Upper lobe of right lung (tissue), 1 donor: Measurements from ENCODE around the gene USP9X. TPM values are rescaled to one million over a fixed set of nuclear protein-coding genes. Genes with fewer than 3 reads are reported as not detected.
"Not testable (repeated sequence)": the region's sequence is repeated elsewhere in the genome, so short reads cannot be mapped to it uniquely, and the experiment has no call there.

Source experiments
- ATAC-seq: fragments of 200-7000 bp; cut with Tn5 transposase; one replicate; pipeline ENCODE4 v1.9.1; 2020; ENCODE audit warnings: mild to moderate bottlenecking, moderate library complexity
- DNase-seq: peaks from one replicate; pipeline ENCODE4 v3.0.0-alpha.2; 2020
- H3K27ac ChIP-seq: fragments of 200-600 bp; one replicate; pipeline ENCODE4 v1.8.0; 2022
- H3K27me3 ChIP-seq: fragments of 200-600 bp; one replicate; pipeline ENCODE4 v1.8.0; 2022; ENCODE audit warnings: mild to moderate bottlenecking
- H3K36me3 ChIP-seq: fragments of 200-600 bp; one replicate; pipeline ENCODE4 v1.8.0; 2022
- H3K4me1 ChIP-seq: fragments of 200-600 bp; one replicate; pipeline ENCODE4 v1.8.0; 2022
- H3K4me3 ChIP-seq: fragments of 200-600 bp; one replicate; pipeline ENCODE4 v1.8.0; 2022; ENCODE audit warnings: mild to moderate bottlenecking
- H3K9me3 ChIP-seq: fragments of 200-600 bp; one replicate; pipeline ENCODE4 v1.8.0; 2022
- intact Hi-C: fragments of 100-400 bp; cut with DNase I; formaldehyde crosslinking; loops from one replicate; pipeline ENCODE4 v1.11.0; 2022
- total RNA-seq: library from RNA; stranded (reverse); fragmentation: NEBNext Ultra II Directional; extraction: Animal tissue kit (Norgen Biotek cat#: 25700); gene quantifications from one replicate; pipeline ENCODE4 v1.2.1, GENCODE V29; 2021
- TF ChIP-seq, protein P1 (sequence below): fragments of 200-600 bp; IDR thresholded peaks from one replicate; pipeline ENCODE4 v1.8.0; 2022; ENCODE audit warnings: antibody characterized with exemption
- donor health status: DM: no; HTN: yes; CAD: no; lungs with severe emphysema.

The USP9X gene
- total RNA-seq, 1 donor from 2014 or later, result 71.5 TPM

DNA sequence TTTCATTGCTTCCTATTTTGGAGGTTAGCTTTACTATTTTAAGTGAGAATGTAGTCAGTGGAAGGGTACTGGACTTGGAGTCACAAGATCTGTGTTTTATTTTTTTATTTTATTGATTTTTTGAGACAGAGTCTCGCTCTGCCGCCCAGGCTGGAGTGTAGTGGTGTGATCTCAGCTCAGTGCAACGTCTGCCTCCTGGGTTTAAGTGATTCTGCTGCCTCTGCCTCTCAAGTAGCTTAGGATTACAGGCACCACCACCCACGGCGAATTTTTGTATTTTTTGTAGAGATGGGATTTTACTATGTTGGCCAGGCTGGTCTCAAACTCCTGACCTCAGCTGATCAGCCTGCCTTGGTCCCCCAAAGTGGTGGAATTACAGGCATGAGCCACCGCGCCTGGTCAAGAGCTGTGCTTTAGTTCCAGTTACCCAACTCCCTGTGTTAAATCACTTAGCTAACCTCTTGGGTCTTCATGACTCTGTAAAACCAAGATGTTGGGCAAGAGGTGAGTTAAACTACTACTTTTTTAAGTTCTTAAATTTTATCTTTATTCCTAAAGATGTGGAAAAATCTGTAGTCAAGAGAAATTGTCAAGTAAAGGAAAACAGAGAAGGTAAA lies 11.2 kb downstream of the USP9X start:
- intact Hi-C loops, result no loop called here
- H3K9me3 ChIP-seq, result no peaks in the 10 kb centered on the region
- H3K36me3 ChIP-seq, result no peaks in the 10 kb centered on the region
- DNase-seq (no peak), ATAC-seq (no peak)
- no peaks in the 10 kb centered on the region for H3K27me3 ChIP-seq
- H3K27ac ChIP-seq, result no peak overlapping the region
- TF ChIP-seq, protein P1, sequence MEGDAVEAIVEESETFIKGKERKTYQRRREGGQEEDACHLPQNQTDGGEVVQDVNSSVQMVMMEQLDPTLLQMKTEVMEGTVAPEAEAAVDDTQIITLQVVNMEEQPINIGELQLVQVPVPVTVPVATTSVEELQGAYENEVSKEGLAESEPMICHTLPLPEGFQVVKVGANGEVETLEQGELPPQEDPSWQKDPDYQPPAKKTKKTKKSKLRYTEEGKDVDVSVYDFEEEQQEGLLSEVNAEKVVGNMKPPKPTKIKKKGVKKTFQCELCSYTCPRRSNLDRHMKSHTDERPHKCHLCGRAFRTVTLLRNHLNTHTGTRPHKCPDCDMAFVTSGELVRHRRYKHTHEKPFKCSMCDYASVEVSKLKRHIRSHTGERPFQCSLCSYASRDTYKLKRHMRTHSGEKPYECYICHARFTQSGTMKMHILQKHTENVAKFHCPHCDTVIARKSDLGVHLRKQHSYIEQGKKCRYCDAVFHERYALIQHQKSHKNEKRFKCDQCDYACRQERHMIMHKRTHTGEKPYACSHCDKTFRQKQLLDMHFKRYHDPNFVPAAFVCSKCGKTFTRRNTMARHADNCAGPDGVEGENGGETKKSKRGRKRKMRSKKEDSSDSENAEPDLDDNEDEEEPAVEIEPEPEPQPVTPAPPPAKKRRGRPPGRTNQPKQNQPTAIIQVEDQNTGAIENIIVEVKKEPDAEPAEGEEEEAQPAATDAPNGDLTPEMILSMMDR, result no peak
- peaks cover 16% of the 10 kb centered on the region for H3K4me1 ChIP-seq
- H3K4me3 ChIP-seq, result no peak overlapping the region

DNA sequence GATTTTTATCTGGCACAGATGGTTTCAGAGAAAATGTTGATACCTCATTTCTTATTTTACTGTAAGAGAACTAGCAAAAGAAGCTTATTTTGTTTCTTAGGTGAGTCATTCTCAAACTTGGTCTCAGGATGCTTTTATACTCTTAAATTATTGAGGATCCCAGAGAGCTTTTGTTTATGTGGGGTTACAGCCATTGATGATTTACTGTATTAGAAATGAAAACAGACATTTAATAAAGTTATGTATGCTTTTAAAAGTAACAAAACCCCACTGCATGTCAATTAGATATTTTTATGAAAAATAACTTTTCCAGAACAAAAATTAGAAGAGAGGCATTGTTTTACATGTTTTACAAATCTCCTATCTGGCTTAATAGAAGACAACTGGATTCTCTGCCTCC lies 12.1 kb downstream of the USP9X start:
- Histone ChIP-seq H3K9me3 (no peaks in the 10 kb centered on the region), H3K4me3 (no peak overlapping the region), H3K36me3 (no peaks in the 10 kb centered on the region), H3K27ac (no peak overlapping the region), H3K4me1 (peaks cover 10% of the 10 kb centered on the region), H3K27me3 (no peaks in the 10 kb centered on the region)
- DNase-seq (no peak), ATAC-seq (no peak)
- TF ChIP-seq, protein P1, result no peak
- intact Hi-C loops, result no loop called here

DNA sequence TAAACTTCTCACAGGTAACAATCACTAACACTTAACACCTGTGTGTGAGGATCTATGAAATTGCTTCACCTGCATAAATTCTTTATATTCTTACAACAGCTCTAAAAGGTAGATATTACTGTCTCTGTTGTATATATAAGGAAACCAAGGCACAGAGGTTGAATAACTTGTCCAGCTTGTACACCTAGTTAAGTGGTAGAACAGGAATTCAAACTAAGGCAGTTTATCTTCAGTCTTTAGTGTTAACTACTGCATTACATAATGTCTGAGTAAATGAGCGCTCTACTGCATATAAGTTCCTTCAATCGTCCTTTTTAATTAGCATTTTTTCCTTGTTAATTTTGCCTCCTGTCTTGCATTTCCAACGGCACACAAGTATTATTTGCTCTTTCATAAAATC lies 15.0 kb downstream of the USP9X start:
- intact Hi-C loops, result no loop called here
- no peak overlapping the region for H3K4me3 ChIP-seq
- DNase-seq (no peak), ATAC-seq (no peak)
- no peaks in the 10 kb centered on the region for H3K27me3 ChIP-seq
- H3K27ac ChIP-seq, result no peak overlapping the region
- TF ChIP-seq, protein P1, result no peak
- no peaks in the 10 kb centered on the region for H3K9me3 ChIP-seq
- no peaks in the 10 kb centered on the region for H3K36me3 ChIP-seq
- H3K4me1 ChIP-seq, result peaks cover 10% of the 10 kb centered on the region

DNA sequence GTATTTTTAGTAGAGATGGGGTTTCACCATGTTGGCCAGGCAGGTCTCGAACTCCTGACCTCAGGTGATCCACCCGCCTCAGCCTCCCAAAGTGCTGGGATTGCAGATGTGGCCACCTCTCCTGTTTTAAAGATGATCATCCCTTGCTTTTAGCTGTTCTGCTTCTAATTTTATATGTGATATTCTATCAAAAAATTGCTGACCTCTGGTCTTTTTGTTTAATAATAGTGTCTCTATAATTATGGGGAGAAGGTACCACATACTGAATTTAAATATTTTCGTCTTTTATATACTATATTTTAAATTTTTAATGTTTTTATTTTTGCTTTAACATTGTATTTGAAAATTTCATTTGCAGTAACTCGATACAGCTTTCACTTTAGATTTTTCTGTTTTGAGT lies 15.6 kb downstream of the USP9X start:
- DNase-seq (no peak), ATAC-seq (no peak)
- intact Hi-C loops, result no loop called here
- Histone ChIP-seq H3K9me3 (no peaks in the 10 kb centered on the region), H3K27me3 (no peaks in the 10 kb centered on the region), H3K4me1 (peaks cover 4% of the 10 kb centered on the region), H3K27ac (no peak overlapping the region), H3K36me3 (no peaks in the 10 kb centered on the region), H3K4me3 (no peak overlapping the region)
- TF ChIP-seq, protein P1, result no peak

DNA sequence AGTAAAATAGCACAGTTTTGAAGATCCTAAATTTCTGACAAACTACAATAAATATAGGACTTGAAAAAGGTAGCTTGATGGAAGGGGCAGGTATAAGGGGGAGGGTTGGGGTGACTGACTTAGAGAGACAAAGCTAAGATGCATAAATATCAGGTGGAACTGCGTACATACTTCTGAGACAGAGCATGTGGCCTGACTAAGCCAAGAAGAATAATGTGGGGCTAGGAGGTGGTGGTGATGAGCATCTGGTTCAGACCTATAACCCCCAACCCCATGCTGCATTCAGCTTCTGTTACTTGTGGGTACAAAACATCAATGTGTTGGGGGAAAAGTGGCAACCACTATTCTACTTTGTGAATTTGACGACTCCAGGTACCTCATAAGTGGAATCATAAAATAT lies 19.8 kb downstream of the USP9X start:
- TF ChIP-seq, protein P1, result no peak
- ATAC-seq, result no peak
- Histone ChIP-seq H3K27me3 (no peaks in the 10 kb centered on the region), H3K4me3 (no peak overlapping the region), H3K4me1 (peaks cover 8% of the 10 kb centered on the region), H3K36me3 (no peaks in the 10 kb centered on the region), H3K27ac (no peak overlapping the region), H3K9me3 (no peaks in the 10 kb centered on the region)
- intact Hi-C loops, result no loop called here
- DNase-seq, result no peak

DNA sequence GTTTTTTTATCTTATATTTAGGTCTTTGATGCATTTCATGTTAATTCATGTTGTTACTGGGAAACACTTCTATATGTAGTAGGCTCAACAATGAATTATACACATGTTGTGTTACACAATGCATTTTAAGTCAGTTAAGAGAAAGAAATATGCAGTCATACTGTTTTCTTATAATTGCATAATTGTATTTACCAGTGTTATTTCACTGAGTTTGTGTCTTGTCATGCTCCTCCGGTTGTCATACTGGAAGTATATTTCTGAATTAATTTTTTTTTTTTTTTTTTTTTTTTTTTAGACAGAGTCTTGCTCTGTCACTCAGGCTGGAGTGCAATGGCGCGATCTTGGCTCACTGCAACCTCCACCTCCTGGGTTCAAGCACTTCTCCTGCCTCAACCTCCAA lies 21.0 kb downstream of the USP9X start:
- H3K4me3 ChIP-seq, intact Hi-C loops, ATAC-seq, DNase-seq, H3K36me3 ChIP-seq, H3K27ac ChIP-seq, H3K27me3 ChIP-seq, H3K9me3 ChIP-seq: not testable (repeated sequence)
- peaks cover 16% of the 10 kb centered on the region for H3K4me1 ChIP-seq
